Measurements from ENCODE around the gene SLC41A3. TPM values are rescaled to one million over a fixed set of nuclear protein-coding genes. Genes with fewer than 3 reads are reported as not detected.

The SLC41A3 gene
- total RNA-seq, 1 donor: 25.3 TPM

GRCh38 chr3:126028096-126028495 is 55.8 kb downstream of the SLC41A3 start:
- Histone ChIP-seq H3K4me3 (ENCODE audit: low read length) (no peak overlapping the region), H3K27me3 (ENCODE audit: insufficient read depth, low read length) (no peaks in the 10 kb centered on the region), H3K9me3 (ENCODE audit: low read depth, low read length) (no peaks in the 10 kb centered on the region), H3K4me1 (ENCODE audit: insufficient read depth, low read length) (no peaks in the 10 kb centered on the region)

- Histone ChIP-seq H3K4me3 (ENCODE audit: low read length) (no peak overlapping the region), H3K27me3 (ENCODE audit: insufficient read depth, low read length) (no peaks in the 10 kb centered on the region), H3K4me1 (ENCODE audit: insufficient read depth, low read length) (no peaks in the 10 kb centered on the region), H3K9me3 (ENCODE audit: low read depth, low read length) (no peaks in the 10 kb centered on the region)
These were observed 57.2 kb downstream of the SLC41A3 start for GRCh38 chr3:126026761-126027160.

- no peaks in the 10 kb centered on the region for H3K9me3 ChIP-seq (ENCODE audit: low read depth, low read length)
- H3K4me1 ChIP-seq (ENCODE audit: insufficient read depth, low read length): no peaks in the 10 kb centered on the region
- no peak overlapping the region for H3K4me3 ChIP-seq (ENCODE audit: low read length)
- H3K27me3 ChIP-seq (ENCODE audit: insufficient read depth, low read length): no peaks in the 10 kb centered on the region
These were observed 57.6 kb downstream of the SLC41A3 start for GRCh38 chr3:126026277-126026751.

GRCh38 chr3:126025862-126026261 is 58.1 kb downstream of the SLC41A3 start:
- Histone ChIP-seq H3K4me3 (ENCODE audit: low read length) (no peak overlapping the region), H3K27me3 (ENCODE audit: insufficient read depth, low read length) (no peaks in the 10 kb centered on the region), H3K9me3 (ENCODE audit: low read depth, low read length) (no peaks in the 10 kb centered on the region), H3K4me1 (ENCODE audit: insufficient read depth, low read length) (no peaks in the 10 kb centered on the region)

- H3K27me3 ChIP-seq (ENCODE audit: insufficient read depth, low read length): no peaks in the 10 kb centered on the region
- no peaks in the 10 kb centered on the region for H3K4me1 ChIP-seq (ENCODE audit: insufficient read depth, low read length)
- H3K9me3 ChIP-seq (ENCODE audit: low read depth, low read length): no peaks in the 10 kb centered on the region
- no peak overlapping the region for H3K4me3 ChIP-seq (ENCODE audit: low read length)
These were observed 58.7 kb downstream of the SLC41A3 start for GRCh38 chr3:126025116-126025729.

GRCh38 chr3:126024049-126024854 is 59.7 kb downstream of the SLC41A3 start:
- Histone ChIP-seq H3K9me3 (ENCODE audit: low read depth, low read length) (no peaks in the 10 kb centered on the region), H3K27me3 (ENCODE audit: insufficient read depth, low read length) (no peaks in the 10 kb centered on the region), H3K4me3 (ENCODE audit: low read length) (no peak overlapping the region), H3K4me1 (ENCODE audit: insufficient read depth, low read length) (no peaks in the 10 kb centered on the region)

- H3K4me1 ChIP-seq (ENCODE audit: insufficient read depth, low read length): no peaks in the 10 kb centered on the region
- no peak overlapping the region for H3K4me3 ChIP-seq (ENCODE audit: low read length)
- no peaks in the 10 kb centered on the region for H3K9me3 ChIP-seq (ENCODE audit: low read depth, low read length)
- no peaks in the 10 kb centered on the region for H3K27me3 ChIP-seq (ENCODE audit: insufficient read depth, low read length)
These were observed 60.5 kb downstream of the SLC41A3 start for GRCh38 chr3:126023390-126023789.

- H3K9me3 ChIP-seq (ENCODE audit: low read depth, low read length): no peaks in the 10 kb centered on the region
- H3K27me3 ChIP-seq (ENCODE audit: insufficient read depth, low read length): no peaks in the 10 kb centered on the region
These were observed 61.1 kb downstream of the SLC41A3 start for GRCh38 chr3:126022741-126023359.

GRCh38 chr3:126021702-126022101 is 62.2 kb downstream of the SLC41A3 start:
- Histone ChIP-seq H3K9me3 (ENCODE audit: low read depth, low read length) (no peaks in the 10 kb centered on the region), H3K27me3 (ENCODE audit: insufficient read depth, low read length) (no peaks in the 10 kb centered on the region), H3K4me3 (ENCODE audit: low read length) (no peak overlapping the region), H3K4me1 (ENCODE audit: insufficient read depth, low read length) (no peaks in the 10 kb centered on the region)

More at GRCh38 chr3:126022741-126023359, 61.1 kb downstream of the SLC41A3 start:
- Histone ChIP-seq H3K4me3 (ENCODE audit: low read length) (no peak overlapping the region), H3K4me1 (ENCODE audit: insufficient read depth, low read length) (no peaks in the 10 kb centered on the region)

- Histone ChIP-seq H3K4me1 (ENCODE audit: insufficient read depth, low read length) (no peaks in the 10 kb centered on the region), H3K27me3 (ENCODE audit: insufficient read depth, low read length) (no peaks in the 10 kb centered on the region), H3K4me3 (ENCODE audit: low read length) (no peak overlapping the region), H3K9me3 (ENCODE audit: low read depth, low read length) (no peaks in the 10 kb centered on the region)
These were observed 62.7 kb downstream of the SLC41A3 start for GRCh38 chr3:126021224-126021623.

GRCh38 chr3:126019683-126020082 is 64.2 kb downstream of the SLC41A3 start:
- Histone ChIP-seq H3K27me3 (ENCODE audit: insufficient read depth, low read length) (no peaks in the 10 kb centered on the region), H3K4me1 (ENCODE audit: insufficient read depth, low read length) (no peaks in the 10 kb centered on the region), H3K9me3 (ENCODE audit: low read depth, low read length) (no peaks in the 10 kb centered on the region), H3K4me3 (ENCODE audit: low read length) (no peak overlapping the region)

- H3K4me1 ChIP-seq (ENCODE audit: insufficient read depth, low read length): no peaks in the 10 kb centered on the region
- no peak overlapping the region for H3K4me3 ChIP-seq (ENCODE audit: low read length)
- H3K9me3 ChIP-seq (ENCODE audit: low read depth, low read length): no peaks in the 10 kb centered on the region
- H3K27me3 ChIP-seq (ENCODE audit: insufficient read depth, low read length): no peaks in the 10 kb centered on the region
These were observed 64.9 kb downstream of the SLC41A3 start for GRCh38 chr3:126018995-126019394.

- H3K4me3 ChIP-seq (ENCODE audit: low read length): no peak overlapping the region
- no peaks in the 10 kb centered on the region for H3K9me3 ChIP-seq (ENCODE audit: low read depth, low read length)
- H3K27me3 ChIP-seq (ENCODE audit: insufficient read depth, low read length): no peaks in the 10 kb centered on the region
- no peaks in the 10 kb centered on the region for H3K4me1 ChIP-seq (ENCODE audit: insufficient read depth, low read length)
These were observed 65.4 kb downstream of the SLC41A3 start for GRCh38 chr3:126018545-126018944.

- no peak overlapping the region for H3K4me3 ChIP-seq (ENCODE audit: low read length)
- H3K27me3 ChIP-seq (ENCODE audit: insufficient read depth, low read length): no peaks in the 10 kb centered on the region
- no peaks in the 10 kb centered on the region for H3K4me1 ChIP-seq (ENCODE audit: insufficient read depth, low read length)
- no peaks in the 10 kb centered on the region for H3K9me3 ChIP-seq (ENCODE audit: low read depth, low read length)
These were observed 66.6 kb downstream of the SLC41A3 start for GRCh38 chr3:126017362-126017761.

GRCh38 chr3:126016616-126017015 is 67.3 kb downstream of the SLC41A3 start:
- Histone ChIP-seq H3K9me3 (ENCODE audit: low read depth, low read length) (no peaks in the 10 kb centered on the region), H3K27me3 (ENCODE audit: insufficient read depth, low read length) (no peaks in the 10 kb centered on the region), H3K4me1 (ENCODE audit: insufficient read depth, low read length) (no peaks in the 10 kb centered on the region), H3K4me3 (ENCODE audit: low read length) (no peak overlapping the region)
